HFF-Myc (cell line): ENCODE results near the gene GMDS.

Experiments used
- DNase-seq: peaks from one replicate; pipeline ENCODE4 v3.0.0-alpha.2; 2011; ENCODE audit warnings: low read depth; ENCODE audit errors: extremely low read depth
- H3K4me3 ChIP-seq: replicated peaks from 2 replicates; pipeline ENCODE4 v1.5.1; 2011; ENCODE audit warnings: low read depth, mild to moderate bottlenecking, control low read depth, low read length
- TF ChIP-seq, protein P1 (sequence below): IDR thresholded peaks from 2 replicates; pipeline ENCODE4 v1.5.1; 2012; ENCODE audit warnings: mild to moderate bottlenecking, low read depth, low read length, control low read depth; ENCODE audit errors: missing control alignments

The GMDS gene

DNA sequence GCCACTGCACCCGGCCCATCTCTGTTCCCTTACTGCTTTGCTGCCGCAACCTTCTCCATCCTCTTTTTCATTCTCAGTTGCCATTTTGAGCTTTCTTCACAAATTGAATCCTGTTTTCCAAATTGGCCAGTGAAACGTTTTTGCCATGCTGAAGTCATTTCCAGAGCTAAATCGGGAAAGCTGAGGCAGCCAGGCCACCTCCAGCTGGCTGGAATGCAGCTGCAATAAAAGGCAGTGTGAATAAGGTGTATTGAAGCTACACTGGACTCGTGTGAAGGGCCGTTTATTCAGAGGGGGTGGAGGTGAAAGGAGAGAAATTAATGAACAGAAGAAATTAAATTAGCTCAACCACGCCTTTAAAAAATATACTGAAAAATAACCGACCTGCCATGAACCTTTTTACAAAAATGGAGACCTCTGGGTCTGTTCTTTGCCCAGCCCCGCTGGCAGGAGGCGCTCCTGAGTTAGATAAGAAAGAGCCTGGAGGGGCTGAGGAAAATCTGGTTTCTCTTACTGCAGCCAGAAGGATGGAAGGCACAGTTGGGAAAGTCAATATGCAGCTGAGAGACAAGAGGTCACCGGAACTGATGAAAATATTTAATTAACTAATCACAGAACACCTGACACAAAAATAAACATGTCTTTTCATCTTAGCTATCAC is 351.8 kb downstream of the GMDS start:
- DNase-seq: no peak
- TF ChIP-seq, protein P1, sequence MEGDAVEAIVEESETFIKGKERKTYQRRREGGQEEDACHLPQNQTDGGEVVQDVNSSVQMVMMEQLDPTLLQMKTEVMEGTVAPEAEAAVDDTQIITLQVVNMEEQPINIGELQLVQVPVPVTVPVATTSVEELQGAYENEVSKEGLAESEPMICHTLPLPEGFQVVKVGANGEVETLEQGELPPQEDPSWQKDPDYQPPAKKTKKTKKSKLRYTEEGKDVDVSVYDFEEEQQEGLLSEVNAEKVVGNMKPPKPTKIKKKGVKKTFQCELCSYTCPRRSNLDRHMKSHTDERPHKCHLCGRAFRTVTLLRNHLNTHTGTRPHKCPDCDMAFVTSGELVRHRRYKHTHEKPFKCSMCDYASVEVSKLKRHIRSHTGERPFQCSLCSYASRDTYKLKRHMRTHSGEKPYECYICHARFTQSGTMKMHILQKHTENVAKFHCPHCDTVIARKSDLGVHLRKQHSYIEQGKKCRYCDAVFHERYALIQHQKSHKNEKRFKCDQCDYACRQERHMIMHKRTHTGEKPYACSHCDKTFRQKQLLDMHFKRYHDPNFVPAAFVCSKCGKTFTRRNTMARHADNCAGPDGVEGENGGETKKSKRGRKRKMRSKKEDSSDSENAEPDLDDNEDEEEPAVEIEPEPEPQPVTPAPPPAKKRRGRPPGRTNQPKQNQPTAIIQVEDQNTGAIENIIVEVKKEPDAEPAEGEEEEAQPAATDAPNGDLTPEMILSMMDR: peak; percentile 62
- no peak overlapping the region for H3K4me3 ChIP-seq

DNA sequence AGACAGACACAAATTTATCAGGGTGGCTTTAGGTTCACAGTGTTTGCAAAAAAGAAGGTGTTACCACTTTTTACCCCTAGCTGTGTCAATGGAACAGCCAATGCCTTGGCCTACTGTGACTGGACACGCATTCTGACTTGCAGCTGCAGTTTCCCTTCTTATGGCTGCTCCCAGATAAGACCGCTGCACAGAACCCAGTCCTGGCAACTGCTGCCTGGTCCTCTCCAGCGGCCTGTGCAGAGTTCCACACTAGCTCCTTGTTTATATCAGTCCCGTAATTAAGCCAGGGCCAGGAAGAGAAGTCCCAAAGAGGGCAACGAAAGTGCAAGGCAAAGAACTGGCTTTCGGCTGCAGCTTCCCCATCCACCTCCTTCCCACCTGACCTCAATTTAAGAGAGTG is 352.7 kb downstream of the GMDS start:
- no peak for DNase-seq
- TF ChIP-seq, protein P1: no peak
- no peak overlapping the region for H3K4me3 ChIP-seq

DNA sequence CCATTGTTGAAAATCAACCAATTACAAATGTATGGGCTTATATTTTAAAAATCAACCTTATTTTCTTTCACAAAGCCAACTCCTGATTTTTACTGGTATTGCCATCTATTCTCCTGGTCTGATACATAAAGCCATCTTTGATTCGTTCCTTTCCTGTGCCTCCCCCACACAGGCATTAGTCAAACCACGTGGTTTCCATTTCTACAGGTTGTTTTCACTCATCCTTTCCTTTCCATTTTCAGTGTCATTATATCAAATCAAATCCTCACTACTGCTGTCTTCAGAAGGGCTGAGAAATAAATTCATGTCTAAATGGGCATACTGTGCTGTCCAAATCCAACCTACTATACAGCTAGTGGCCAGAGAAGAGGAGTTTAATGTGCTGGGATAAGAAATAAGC is 354.4 kb downstream of the GMDS start:
- TF ChIP-seq, protein P1: no peak
- DNase-seq: no peak
- H3K4me3 ChIP-seq: no peak overlapping the region

DNA sequence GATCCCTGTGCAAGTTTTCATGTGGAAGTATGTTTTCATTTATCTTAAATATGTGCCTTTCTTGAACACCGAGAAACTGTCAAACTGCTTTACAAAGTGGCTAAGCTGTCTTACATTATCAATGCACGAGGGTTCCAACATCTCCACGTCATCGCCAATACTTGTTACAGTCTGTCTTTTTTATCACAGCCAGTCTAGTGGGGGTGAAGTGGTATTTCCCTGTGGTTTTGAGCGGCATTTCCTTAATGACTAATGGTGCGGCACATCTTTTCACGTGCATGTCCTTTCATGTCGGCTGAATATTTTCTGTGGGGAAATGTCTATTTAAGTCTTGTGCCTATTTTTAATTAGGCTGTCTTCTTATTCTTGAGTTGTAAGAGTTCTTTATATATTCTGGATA is 355.3 kb downstream of the GMDS start:
- TF ChIP-seq, protein P1: no peak
- DNase-seq: no peak
- no peak overlapping the region for H3K4me3 ChIP-seq

DNA sequence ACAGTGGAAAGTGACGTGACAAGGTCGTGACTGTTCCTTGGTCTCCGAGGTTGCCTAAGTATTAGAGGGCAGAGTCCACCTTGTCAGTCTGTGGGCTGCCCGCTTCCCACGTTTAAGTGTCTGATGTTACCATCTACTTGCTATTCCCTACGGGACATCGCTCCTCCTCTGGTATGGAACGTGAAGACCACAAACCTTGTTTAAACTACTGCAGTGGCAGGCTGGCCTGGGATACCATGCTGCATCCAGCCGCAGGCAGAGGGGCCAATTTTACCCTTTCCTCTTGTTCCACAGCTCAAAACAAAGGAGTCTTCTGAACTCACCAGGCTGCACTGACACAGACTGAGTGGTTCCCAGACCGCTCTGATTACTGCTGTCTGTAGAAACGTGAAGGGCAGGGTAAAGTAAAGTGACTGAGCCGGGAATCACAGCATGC is 359.8 kb downstream of the GMDS start:
- H3K4me3 ChIP-seq: no peak overlapping the region
- no peak for DNase-seq
- TF ChIP-seq, protein P1: no peak

DNA sequence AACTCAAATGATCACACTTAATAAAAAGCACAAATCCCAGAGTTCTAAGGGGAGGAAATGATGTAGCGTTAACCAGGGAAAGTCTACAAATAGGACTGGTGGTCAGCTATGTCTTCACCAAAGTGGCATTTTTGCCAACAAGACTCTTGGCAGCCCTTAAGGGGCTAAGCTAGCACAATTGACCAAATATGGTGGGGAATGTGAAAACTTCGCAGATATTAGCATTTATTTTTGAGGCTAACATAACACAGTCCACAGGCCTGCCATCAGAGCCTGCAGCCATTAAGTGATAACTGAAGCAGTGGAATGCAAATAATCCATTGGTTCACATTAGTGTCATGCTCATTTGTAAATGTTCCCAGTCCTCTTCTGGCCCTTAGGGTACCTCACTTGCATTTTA is 361.1 kb downstream of the GMDS start:
- DNase-seq: no peak
- TF ChIP-seq, protein P1: no peak
- no peak overlapping the region for H3K4me3 ChIP-seq

DNA sequence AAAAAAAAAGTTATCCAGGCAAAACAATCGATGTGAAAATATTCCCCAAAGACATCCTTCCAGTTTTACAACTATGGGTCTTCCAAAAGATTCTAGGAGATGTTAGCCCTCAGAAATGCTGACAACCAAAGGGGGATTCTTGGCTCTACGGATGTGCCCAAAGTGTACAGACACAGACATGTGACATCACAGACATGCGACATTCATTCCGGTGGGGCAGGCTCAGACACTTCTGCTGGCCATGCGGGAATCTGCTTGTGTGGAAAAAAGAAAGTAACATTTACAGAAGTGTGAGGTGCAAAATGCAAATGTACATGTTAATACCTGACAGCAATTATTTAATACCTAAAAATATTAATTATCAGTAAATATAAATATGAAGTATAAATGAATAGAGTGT is 367.1 kb downstream of the GMDS start:
- TF ChIP-seq, protein P1: no peak
- no peak overlapping the region for H3K4me3 ChIP-seq
- no peak for DNase-seq
